GM19324 (cell line): Measurements from ENCODE around the gene CREG2.
"Not testable (repeated sequence)": the region's sequence is repeated elsewhere in the genome, so short reads cannot be mapped to it uniquely, and the experiment has no call there.

Source experiments
- ATAC-seq: cut with Tn5 transposase; IDR thresholded peaks from one replicate; pipeline ENCODE4 v1.9.1; 2021; ENCODE audit warnings: mild to moderate bottlenecking, moderate library complexity; ENCODE audit not compliant: unreplicated experiment, low FRiP score

CREG2 gene

DNA sequence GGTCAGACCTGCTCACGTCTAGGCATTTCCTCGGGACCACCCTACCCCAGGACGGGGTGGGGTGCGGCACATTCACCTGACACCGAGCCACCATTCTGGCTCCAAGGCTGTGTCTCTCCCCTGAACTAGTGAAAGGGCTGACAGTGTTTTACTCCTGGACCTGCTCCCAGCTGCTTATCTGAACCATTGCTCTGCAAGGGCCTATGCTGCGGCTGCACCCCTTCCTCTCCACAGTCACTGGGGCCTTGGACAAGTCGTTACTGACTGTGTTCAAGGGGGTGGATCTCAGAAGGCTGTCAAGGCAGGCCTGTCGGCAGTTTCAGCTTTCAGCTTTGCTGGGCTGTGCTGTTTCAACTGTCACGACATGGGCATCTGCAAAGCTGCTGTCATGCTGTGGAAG is 11.7 kb downstream of the CREG2 start:
- ATAC-seq = no peak

DNA sequence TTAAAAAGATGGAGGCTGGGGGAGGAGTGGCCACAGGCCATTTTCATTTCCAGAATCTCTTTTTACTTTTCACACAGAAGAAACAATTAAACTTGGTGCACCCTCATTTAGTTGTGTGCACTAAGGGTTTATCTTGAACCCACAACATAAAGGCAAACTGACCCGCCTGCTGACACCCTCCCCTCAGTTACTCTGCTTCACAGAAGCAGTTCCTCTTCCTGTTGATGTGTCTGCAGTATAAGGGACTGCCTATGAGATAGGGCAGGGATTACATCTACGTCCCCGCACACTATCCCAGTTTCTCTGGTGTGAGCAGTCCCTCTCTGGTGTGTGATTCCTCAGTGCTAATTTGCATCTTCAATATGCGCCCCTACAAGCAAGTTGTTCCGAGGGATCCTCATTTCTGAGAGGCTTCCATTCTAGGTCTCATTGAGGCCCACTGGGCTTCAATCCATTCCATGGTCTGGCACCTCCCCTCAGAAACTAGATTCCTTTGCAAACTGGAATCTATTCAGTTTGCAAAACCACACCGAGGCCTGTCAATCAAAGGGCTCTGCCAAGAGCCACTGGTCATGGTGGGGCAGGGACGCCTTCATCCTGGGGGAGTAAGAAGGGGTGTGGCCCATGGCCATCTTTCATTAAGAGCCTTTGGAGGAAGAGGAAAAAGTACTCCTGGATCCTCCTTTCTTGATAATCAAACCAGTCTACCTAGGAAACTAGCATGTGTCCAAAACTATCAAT is 12.3 kb downstream of the CREG2 start:
- no peak for ATAC-seq

DNA sequence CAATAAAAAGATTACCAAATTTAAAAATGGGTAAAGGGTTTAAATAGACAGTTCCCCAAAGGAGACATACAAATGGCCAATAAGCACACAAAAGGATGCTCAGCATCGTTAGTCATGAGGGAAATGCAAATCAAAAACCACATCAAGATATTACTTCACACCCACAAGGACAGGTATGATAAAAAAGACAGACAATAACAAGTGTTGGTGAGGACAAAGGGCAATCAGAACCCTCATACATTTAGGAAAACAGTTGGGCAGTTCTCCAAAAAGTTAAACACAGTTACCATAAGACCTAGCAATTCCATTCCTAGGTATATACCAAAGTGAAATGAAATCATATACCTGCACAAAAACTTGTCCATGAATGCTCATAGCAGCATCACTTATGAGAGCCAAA is 14.5 kb downstream of the CREG2 start:
- ATAC-seq = no peak

DNA sequence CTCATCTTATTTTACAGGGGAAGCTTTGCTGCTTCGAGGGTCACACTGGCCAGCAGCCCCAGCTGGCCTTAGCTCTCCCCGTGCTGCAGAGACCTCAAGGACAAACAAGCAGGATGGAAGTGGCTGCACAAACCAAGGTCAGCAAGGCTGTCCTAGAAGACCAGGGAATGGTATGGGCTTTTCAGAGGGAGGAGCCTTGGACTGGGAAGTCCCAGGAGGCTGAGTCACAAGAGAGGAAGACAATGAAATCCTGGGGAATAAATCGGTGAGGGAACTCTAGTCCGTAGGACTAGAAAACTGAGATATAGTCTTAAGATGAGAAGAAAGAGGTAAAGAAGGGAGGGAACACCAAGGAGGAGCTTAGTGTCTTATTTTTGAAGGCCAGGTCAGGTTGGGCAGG is 15.7 kb downstream of the CREG2 start:
- no peak for ATAC-seq

- ATAC-seq = no peak
These were observed 18.2 kb downstream of the CREG2 start for GRCh38 chr2:101369100-101369499.

DNA sequence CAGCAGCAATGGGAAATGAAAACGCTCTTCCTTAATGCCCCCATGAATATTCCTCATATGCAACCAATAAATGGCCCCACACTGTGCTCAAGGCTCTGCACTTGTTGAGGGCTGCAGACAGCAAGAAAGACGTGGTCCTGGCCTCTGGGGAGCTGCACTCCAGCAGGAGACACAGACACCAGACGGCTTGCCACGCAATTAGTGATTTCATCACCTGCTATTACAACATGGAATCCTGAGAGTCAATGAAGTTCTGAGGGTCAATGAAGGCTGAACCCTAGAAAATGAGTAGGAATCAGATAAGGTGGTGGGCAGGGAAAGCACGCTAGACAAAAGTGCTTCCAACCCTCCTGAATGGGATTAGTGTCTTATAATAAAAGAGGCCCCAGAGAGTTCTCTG is 18.9 kb downstream of the CREG2 start:
- no peak for ATAC-seq

- no peak for ATAC-seq
These were observed 19.8 kb downstream of the CREG2 start for GRCh38 chr2:101367508-101367907.

- ATAC-seq = no peak
These were observed 22.4 kb downstream of the CREG2 start for GRCh38 chr2:101364878-101365277.

DNA sequence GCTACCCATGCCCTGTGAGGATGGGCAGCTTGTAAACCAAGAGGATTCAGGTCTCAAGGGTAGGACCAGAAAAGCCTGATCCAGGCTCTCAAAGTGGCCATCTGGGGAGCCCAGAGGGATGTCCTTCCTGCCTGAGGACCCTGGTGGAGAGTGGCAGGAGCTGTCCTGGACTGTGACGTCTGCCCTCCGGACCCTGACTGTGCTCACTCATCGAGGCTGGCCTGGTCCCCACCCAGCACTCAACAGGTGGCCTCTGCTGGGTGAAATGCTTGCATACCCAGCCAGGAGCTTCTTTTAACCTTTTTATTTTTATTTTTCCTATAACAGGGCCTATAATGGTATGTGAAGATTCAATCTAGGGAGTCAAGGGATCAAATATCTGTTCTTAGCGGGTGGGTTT is 24.5 kb downstream of the CREG2 start:
- no peak for ATAC-seq

DNA sequence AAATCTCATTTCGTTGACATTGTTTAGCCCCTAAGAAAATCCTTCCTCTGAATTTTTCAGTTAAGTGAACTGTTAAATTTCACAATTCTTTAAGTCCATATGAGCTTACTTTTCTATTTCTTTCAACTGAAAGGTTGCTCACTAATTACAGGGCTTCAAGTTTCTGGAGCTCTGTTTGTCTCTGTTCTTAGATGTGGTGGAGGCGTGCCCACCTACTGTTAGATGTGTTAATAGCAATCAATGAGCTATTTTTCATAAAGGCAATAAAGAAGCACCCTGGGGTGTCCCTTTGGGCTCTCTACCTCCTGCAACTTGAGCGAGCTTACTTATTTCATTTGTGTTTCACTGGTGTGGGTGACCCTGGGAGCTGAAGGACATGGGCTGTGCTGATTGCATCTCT is 25.0 kb downstream of the CREG2 start:
- ATAC-seq = no peak

GRCh38 chr2:101361522-101361921 is 25.8 kb downstream of the CREG2 start:
- no peak for ATAC-seq

- no peak for ATAC-seq
These were observed 26.2 kb downstream of the CREG2 start for GRCh38 chr2:101361121-101361520.

- no peak for ATAC-seq
These were observed 27.1 kb downstream of the CREG2 start for GRCh38 chr2:101360232-101360631.

DNA sequence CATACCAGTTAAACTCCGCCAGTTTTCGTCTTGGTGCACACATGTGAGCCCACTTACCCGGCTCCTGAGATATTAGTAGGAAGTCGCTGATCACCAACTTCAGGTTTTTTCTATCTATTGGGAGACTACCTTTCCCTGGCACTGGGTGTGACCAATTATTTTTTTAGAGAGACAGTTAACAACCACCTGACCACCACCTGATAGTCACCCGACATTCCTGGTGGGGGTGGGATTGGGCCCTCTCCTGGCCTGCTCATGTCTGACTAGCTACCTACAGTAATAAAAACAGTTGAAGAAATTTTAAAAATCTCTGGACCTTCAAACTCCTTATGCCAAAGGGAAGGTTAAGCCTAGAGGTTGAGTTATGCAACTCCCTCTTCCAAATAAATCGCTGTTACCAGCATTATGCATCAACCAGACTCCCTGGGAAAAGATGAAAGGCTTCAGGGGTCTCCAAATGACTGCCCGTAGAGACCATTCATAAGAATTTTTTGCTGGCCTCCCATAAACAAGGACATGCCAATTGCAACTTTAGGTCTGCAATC is 27.8 kb downstream of the CREG2 start:
- no peak for ATAC-seq

GRCh38 chr2:101357376-101357775 is 29.9 kb downstream of the CREG2 start:
- no peak for ATAC-seq

GRCh38 chr2:101356521-101356920 is 30.8 kb downstream of the CREG2 start:
- no peak for ATAC-seq

DNA sequence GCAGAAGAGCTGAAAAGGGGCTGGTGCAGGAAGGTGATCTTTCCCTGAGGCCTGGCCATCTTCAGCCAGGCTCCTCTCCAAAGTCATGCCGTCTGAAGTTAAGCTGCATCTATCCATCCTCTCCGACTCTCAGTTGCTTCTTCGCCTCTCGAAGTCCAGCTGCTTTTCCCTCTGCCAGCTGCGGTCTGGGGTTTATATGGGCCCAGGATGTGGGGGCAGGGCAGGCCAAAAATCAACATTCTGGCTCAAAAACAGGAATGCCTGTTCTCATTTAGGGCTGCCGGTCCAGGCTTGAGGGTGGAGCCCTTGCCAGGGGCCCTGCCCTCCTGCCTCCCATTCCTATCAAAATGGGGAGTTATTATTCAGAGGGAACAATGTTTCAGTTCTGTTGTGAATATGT is 31.2 kb downstream of the CREG2 start:
- ATAC-seq = no peak

- no peak for ATAC-seq
These were observed 31.8 kb downstream of the CREG2 start for GRCh38 chr2:101355401-101356054.

DNA sequence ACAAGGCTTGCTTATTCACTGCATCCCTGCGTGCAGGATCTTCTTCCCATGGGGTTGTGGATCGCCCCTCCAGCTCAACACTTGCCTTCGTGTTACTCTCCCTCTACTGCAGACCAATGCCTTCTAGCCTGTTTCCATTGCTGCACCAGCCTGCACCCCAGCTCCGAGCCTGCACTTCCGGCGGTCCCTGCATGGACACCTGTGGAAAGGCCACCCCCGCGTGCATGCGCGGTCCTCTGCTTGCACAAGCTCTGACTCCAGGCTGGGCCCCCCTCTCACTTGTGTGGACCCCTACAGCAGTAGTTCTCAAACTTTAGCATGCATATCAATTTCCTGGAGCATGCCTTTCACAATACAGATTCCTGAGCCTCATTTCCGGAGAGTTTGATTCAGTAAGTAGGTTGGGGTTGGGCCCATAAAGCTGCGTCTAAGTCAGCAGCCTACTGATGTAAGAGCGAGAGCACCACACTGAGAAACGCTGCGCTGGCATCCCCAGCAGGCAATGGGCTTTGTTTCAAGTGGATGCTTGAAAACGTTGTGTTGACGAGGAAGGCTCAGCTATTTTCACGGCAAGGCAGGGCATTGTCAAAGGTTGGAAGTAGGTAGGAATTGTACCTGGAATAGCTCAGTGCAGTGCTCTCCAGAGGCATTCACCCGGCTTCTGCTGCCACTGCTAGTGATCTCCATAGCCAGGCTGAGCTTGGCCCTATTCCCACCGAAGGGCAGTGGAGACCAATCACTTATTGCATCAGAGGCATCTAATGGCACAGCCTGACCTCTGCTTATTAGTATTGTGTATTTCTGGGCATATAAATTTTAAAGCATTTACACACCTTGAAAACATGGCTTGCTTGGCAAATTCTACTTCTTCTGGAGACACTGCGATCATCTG is 32.6 kb downstream of the CREG2 start:
- no peak for ATAC-seq

GRCh38 chr2:101352631-101353030 is 34.7 kb downstream of the CREG2 start:
- not testable (repeated sequence) for ATAC-seq

GRCh38 chr2:101351207-101351606 is 36.1 kb downstream of the CREG2 start:
- no peak for ATAC-seq
